GM12892 (cell line): Measurements from ENCODE around the gene SLC38A10.

Experiments used
- DNase-seq: peaks from one replicate; pipeline ENCODE4 v3.0.0; 2011; ENCODE audit not compliant: insufficient read length
- FAIRE-seq: peaks from 2 replicates; lab custom pipeline; 2011; peaks lifted over from hg19 to GRCh38; lab: Jason Lieb, UNC
- POLR2A ChIP-seq: IDR thresholded peaks from 2 replicates; pipeline ENCODE4 v1.6.1; 2011; ENCODE audit warnings: low read depth, low read length, control low read depth
- POLR2AphosphoS5 ChIP-seq: IDR thresholded peaks from 2 replicates; pipeline ENCODE4 v1.6.1; 2011; ENCODE audit warnings: low read depth, low read length, control low read depth
- TAF1 ChIP-seq: IDR thresholded peaks from 2 replicates; pipeline ENCODE4 v1.6.1; 2011; ENCODE audit warnings: low read depth, mild to moderate bottlenecking, control low read depth, low read length, borderline replicate concordance

SLC38A10 gene

DNA sequence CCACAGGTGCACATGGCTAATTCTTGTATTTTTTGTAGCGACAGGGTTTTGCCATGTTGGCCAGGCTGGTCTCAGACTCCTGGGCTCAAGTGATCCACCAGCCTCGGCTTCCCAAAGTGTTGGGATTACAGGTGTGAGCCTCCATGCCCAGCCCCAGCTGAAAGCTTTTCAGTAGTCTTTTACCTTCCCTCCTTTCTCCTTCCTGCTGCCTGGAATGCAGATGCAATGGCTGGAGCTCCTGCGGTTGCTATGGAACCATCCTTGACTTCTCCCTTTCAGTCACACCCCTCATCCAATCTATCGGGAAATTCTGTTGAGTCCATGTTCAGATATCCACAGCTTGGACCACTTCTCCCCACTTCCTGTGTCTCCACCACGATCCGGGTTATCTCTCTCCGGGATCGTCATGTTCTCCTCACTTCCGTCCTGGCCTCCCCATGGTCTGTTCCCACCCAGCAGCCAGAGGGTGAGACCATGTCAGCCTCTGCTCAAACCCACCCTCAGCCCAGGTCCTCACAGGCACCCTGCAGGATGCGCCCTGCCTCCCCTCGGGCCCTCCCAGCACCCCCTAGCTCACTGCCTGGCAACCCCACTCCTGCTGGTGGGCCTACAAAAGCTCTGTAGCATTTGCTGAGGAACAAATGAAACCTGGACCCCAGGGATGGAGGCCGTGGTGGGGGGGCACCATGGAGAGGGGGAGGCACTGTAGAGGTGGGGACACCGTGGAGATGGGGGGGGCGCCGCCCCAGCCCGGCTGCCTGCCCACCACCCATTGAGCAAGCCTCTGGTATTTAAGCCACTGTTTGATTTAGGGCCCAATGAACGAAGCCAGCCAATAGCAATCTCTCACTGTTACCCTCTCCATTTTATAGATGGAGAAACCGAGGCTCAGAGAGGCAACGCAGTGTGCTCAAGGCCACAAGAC lies 12.8 kb upstream of the SLC38A10 start:
- DNase-seq, result no peak
- FAIRE-seq, result no peak
- TF ChIP-seq TAF1 (no peak), POLR2AphosphoS5 (no peak), POLR2A (no peak)

DNA sequence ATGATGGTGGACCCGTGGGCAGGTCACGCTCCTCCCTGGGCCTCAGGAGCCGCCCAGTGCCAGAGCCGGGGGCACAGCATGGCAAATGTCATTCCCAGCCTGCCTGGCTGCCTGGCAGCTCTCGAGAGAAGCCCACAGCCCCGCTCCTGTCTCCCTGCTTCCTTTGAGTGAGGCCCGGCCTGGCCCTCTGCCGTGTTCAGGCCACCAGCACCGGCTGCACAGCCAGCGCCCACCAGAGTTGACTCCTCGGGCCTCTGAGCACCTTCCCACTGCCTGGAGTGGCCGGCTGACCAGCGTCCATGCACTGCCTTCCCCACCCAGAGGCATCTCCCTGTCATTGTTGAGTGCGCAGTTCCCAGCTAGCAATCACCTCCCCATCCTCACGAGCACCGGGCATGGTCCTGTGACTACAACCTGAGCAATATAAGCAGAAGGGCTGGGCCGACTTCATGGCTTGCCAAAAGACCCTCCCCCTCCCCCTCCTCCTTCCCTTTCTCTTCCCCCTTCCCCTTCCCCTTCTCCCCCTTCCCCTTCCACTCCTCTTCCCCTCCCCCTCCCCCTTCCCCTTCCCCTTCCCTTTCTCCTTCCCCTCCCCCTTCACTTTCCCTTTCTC lies 11.9 kb upstream of the SLC38A10 start:
- TF ChIP-seq POLR2AphosphoS5, result no peak
- TF ChIP-seq TAF1, result no peak
- no peak for TF ChIP-seq POLR2A
- DNase-seq (no peak), FAIRE-seq (no peak)

DNA sequence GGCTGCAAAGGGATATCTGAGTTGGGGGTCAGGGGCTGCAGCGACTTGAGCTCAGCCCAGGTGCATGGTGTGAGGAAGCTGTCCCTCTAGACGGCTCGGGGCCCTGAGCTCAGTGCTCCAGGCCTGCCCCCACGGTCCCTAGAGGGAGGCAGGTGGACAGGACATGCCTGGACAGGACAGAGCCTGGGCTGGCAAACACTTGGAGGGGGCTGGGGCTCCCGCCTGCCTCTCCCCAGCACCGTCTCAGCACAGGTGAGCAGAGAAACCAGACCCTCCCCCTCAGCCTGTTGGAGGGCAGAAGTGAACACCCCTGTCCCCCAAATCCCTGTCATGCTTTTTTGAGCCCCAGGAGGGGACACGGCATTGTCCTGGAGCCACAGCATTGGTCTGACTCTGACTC lies 11.4 kb upstream of the SLC38A10 start:
- TF ChIP-seq POLR2AphosphoS5 (no peak), POLR2A (no peak), TAF1 (no peak)
- FAIRE-seq, result no peak
- DNase-seq, result no peak

DNA sequence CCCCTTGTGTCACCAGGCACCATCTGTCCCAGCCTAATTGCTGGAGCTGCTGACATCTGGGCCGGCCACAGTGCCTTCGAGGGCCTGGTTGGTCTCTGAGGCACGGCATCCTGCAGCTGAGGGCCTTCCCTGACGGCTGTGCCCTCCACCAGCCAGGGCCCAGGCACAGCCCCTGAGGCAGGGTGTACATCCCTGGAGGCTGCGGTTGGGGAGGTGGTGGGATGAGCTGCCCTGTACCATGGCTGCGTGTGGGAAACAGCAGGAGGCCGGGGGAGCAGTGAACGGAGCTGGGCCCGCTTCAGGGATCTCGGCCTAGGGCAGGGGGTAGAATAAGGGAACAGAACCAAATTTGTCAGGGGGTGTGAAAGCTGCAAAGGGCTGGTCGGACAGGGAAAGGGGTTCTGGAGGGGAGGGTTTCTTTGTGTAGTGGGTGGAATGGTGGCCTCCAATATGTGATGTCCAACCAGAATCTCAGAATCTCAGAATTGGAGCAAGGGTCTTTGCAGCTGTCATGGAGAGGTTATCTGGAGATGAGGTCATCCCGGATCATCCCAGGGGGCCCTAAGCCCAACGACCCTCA lies 10.0 kb upstream of the SLC38A10 start:
- no peak for TF ChIP-seq TAF1
- TF ChIP-seq POLR2A, result no peak
- no peak for TF ChIP-seq POLR2AphosphoS5
- no peak for FAIRE-seq

DNA sequence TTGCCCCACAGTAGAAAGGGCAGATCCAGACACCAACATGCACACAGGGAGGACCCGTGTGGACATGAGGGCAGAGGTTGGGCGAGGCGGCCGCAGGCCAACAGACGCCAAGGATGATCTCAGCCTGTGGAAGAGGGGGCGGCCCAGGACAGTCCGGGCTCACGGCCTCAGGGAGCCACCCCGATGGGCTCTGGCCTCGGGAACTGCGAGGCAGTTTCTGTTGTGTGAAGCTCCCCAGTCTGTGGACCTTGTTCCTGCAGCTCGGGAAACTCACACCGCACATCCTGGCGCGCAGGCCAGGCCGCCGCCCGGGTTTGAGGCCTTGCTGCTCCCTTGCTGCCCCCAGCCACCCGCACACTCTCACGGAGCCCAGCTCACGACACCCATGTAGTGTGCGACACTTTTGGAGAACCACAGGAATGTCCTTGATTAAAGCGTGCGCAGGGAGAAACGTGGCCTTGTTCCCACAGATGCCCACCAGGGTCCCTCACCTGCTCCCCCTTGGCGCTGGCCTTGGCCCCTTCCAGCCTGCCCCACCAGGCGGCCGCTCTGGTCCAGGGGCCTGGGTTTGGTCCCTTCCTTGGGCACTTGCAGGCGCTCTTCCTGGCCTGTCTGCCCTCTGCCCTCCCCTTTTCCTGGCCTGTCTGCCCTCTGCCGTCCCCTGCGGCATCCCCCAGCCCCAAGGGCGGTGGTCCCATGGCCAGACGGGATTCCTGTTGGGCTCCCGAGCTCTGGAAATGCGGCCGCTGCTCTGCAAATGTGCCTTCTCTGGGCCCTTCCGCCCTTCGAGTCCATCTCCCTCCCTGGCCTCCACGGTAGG lies 9.3 kb upstream of the SLC38A10 start:
- no peak for FAIRE-seq

More for the DNA sequence above, 10.0 kb upstream of the SLC38A10 start:
- no peak for DNase-seq

DNA sequence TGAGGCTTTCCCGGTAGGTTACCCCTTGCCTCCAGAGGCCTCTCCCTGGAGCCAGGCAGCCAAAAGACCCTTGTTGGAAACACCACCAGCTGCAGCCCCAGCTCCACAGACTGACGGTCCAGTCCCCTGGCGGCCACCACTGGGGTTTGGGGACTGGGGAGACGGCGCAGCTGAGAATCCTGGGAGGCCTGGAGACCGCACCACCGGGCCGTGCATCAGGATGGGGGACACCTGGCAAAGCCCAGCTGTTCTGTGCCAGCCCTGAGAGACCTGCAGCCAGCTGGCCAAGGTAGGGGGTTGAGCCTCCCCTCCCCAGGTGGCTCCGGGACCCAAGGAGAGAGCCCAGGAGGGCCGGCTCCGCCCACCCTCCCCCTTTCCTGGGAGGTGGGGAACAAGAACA lies 8.3 kb upstream of the SLC38A10 start:
- FAIRE-seq (no peak), DNase-seq (no peak)
- TF ChIP-seq POLR2AphosphoS5, result no peak
- TF ChIP-seq POLR2A, result no peak
- TF ChIP-seq TAF1, result no peak

More for the DNA sequence above, 9.3 kb upstream of the SLC38A10 start:
- TF ChIP-seq TAF1 (no peak), POLR2A (no peak), POLR2AphosphoS5 (no peak)
- DNase-seq, result no peak

DNA sequence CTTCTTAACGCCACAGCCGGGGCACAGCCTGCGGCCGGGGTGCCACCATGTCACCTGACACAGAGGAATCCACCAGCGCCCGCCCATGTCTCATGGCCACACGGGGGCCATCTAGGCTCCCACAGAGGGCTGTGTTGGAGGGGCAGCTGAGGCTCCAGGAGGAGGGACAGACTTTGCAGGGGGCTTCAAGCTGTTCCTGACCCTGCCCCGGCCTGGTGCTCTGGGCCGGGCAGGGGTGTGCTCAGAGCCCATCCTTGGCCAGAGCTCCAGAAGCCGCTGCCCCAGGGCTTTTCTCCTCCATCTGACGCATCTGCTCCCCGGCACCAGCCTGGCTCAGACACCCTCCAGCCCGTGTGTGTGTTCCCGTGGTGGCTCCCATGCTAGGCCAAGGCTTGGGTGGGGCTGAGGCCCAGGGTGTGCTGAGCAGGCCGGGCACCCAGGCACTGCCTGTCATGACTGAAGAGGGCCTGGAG lies 7.8 kb upstream of the SLC38A10 start:
- TF ChIP-seq TAF1 (no peak), POLR2A (no peak), POLR2AphosphoS5 (no peak)
- no peak for FAIRE-seq
- no peak for DNase-seq

DNA sequence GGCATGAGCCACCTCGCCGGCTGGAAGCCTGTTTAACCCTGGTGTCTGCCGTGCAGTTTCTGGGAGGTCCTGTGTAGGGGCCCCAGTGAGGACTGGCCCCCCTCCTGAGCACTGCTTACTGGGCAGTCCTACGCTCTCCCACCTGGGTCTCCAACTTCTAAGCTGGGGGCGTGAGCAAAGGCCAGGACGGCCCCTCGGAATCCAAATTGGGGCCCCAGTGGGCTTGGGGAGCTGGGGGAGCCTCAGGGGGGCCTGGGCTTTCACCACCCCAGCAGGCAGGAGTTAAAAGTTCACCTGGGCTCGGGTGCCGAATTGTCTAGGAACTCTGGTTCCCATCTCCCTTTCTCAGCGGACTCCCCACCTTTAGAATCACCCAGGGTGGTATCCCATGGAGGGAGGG lies 7.2 kb upstream of the SLC38A10 start:
- TF ChIP-seq POLR2AphosphoS5 (no peak), TAF1 (no peak), POLR2A (no peak)
- no peak for FAIRE-seq

DNA sequence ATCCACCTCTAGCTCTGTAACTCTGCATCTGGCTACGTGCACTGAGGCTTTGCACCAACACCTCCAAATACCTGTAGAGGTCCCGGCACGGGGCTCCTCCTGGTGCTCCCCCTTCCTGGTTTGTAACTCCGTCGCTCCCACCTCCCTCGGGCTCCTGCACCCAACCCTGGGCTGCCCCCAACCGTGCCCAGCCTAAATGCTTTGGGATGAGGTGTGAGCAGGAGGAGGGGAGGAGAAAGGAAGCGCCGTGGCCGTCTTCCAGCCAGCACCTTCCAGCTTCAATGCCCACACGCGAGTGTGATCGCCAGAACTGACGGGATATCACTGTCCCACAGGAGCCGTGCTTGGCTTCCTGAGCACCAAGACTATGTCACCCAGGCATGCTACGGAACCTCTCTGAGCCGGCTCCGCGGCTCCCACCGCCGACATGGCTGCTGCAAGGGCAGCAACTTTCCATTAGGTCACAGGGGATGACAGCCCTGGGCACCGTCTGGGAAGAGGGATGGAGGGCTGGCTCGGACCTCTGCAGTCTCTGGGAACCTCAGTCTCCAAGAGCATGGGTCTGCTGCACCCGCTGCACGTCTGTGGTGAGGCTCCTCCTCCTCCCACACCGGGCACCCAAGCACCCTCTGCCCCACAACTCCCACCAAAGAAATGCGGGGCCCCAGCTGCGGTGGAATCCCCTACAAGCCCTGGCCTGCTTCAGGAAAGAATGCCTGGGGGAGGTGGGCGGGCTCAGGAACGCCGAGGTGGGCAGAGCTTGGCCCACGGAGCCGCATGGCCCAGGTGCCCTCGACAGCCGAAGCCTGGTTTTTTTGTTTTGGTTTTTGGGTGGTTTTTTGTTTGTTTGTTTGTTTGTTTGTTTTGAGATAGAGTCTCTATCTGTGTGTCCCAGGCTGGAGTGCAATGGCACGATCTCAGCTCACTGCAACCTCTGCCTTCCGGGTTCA lies 6.4 kb upstream of the SLC38A10 start:
- DNase-seq (no peak), FAIRE-seq (no peak)
- TF ChIP-seq TAF1 (no peak), POLR2A (no peak), POLR2AphosphoS5 (no peak)

More for the DNA sequence above, 7.2 kb upstream of the SLC38A10 start:
- no peak for DNase-seq

DNA sequence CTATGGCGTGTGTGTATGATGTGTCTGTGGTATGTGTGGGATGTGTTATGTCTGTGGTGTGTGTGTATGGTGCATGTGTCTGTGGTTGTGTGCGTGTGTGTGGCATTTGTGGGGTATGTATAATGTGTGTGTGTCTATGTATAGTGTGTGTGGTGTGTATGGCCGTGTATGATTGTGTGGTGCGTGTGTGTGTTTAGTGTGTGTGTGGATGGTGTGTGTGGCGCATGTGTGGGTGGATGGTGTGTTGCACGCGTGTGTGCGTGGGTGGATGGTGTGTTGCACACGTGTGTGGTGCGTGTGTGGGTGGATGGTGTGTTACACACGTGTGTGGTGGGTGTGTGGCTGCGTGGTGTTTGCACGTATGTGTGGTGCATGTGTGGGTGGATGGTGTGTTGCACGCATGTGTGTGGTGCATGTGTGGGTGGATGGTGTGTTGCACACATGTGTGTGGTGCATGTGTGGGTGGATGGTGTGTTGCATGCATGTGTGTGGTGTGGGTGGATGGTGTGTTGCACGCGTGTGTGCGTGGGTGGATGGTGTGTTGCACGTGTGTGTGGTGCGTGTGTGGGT lies 5.6 kb upstream of the SLC38A10 start:
- TF ChIP-seq TAF1 (no peak), POLR2A (no peak), POLR2AphosphoS5 (no peak)
- FAIRE-seq (no peak), DNase-seq (no peak)
